Bronchial epithelial cell (primary cell): Measurements from ENCODE around the gene DNAH12. TPM values are rescaled to one million over a fixed set of nuclear protein-coding genes. Genes with fewer than 3 reads are reported as not detected.
A peak's percentile ranks its signal among the peaks of the same experiment; 100 is the strongest.
"Not testable (repeated sequence)": the region's sequence is repeated elsewhere in the genome, so short reads cannot be mapped to it uniquely, and the experiment has no call there.

Experiments used
- DNase-seq: peaks from one replicate; pipeline ENCODE4 v3.0.0-alpha.2; 2010; ENCODE audit warnings: low read depth
- FAIRE-seq: peaks from 2 replicates; lab custom pipeline; 2011; peaks lifted over from hg19 to GRCh38; lab: Jason Lieb, UNC
- H3K27me3 ChIP-seq: 2 replicates; pipeline ENCODE4 v1.5.1; 2011; ENCODE audit warnings: low read length; ENCODE audit not compliant: control insufficient read depth, insufficient read depth
- H3K36me3 ChIP-seq: 2 replicates; pipeline ENCODE4 v1.5.1; 2011; ENCODE audit warnings: low read length; ENCODE audit not compliant: control insufficient read depth, insufficient read depth
- H3K4me3 ChIP-seq: 2 replicates; pipeline ENCODE4 v1.5.1; 2011; ENCODE audit warnings: mild to moderate bottlenecking, low read depth, low read length, control low read depth
- total RNA-seq: library from RNA; depleted of rRNA; stranded (reverse); fragments of >200 nt; gene quantifications from 2 replicates; pipeline ENCODE4 v1.2.1, GENCODE V29; 2014
- TF ChIP-seq, protein P1 (sequence below): IDR thresholded peaks from 2 replicates; pipeline ENCODE4 v1.5.1; 2011; ENCODE audit warnings: mild to moderate bottlenecking, moderate library complexity, low read length, control low read depth, inconsistent platforms; ENCODE audit not compliant: insufficient read depth, severe bottlenecking

The DNAH12 gene
- total RNA-seq, 1 donor from 2014 or later = under 0.01 TPM

DNA sequence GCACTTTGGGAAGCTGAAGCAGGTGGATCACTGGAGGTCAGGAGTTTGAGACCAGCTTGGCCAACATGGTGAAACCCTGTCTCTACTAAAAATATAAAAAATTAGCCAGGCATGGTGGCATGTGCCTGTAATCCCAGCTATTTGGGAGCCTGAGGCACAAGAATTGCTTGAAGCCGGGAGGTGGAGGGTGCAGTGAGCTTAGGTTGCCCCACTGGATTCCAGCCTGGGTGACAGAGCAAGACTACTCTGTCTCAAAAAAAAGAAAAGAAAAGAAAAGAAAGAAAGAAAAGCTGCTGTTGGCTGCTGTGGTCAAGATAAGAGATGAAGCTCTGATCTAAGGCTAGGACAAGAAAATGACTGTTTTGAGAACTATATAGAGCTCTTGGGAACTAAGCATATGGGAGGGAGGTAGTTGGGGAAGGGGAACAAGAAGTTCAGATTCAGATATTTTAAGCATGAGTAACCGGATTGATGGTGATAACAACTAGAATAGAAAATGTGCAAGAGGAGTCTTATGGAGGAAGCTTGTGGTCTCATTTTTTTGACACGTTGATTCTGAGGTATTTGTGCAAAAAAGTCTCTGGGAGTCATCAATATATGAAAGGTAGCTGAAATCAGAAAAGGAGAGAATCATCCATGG, 25.7 kb downstream of the DNAH12 start:
- TF ChIP-seq, protein P1, sequence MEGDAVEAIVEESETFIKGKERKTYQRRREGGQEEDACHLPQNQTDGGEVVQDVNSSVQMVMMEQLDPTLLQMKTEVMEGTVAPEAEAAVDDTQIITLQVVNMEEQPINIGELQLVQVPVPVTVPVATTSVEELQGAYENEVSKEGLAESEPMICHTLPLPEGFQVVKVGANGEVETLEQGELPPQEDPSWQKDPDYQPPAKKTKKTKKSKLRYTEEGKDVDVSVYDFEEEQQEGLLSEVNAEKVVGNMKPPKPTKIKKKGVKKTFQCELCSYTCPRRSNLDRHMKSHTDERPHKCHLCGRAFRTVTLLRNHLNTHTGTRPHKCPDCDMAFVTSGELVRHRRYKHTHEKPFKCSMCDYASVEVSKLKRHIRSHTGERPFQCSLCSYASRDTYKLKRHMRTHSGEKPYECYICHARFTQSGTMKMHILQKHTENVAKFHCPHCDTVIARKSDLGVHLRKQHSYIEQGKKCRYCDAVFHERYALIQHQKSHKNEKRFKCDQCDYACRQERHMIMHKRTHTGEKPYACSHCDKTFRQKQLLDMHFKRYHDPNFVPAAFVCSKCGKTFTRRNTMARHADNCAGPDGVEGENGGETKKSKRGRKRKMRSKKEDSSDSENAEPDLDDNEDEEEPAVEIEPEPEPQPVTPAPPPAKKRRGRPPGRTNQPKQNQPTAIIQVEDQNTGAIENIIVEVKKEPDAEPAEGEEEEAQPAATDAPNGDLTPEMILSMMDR = no peak
- Histone ChIP-seq H3K4me3 (no peak overlapping the region), H3K27me3 (no peaks in the 10 kb centered on the region), H3K36me3 (no peaks in the 10 kb centered on the region)
- FAIRE-seq = no peak
- DNase-seq = peak; percentile 11

- TF ChIP-seq, protein P1 = no peak
- no peak overlapping the region for H3K4me3 ChIP-seq
- H3K36me3 ChIP-seq = no peaks in the 10 kb centered on the region
- no peaks in the 10 kb centered on the region for H3K27me3 ChIP-seq
- DNase-seq = no peak
- FAIRE-seq = no peak
Observed at GRCh38 chr3:57512166-57512565, 32.0 kb downstream of the DNAH12 start.

DNA sequence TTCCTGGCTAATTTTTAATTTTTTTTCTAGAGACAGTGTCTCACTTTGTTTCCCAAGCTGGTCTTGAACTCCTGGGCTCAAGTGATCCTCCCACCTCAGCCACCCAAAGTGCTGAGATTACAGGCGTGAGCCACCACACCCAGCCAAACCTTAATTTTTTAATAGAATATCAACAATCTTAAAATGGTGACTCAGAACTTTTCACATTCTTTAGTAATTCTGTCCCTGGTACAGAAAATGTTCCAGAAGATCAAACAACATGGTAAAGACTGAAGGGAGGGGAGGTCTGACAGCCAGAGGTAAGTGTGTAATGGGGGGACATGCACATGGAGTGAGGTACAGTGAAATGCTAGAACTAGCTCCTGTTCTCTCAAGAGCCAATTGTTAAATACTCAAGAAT, 38.2 kb downstream of the DNAH12 start:
- FAIRE-seq = no peak
- TF ChIP-seq, protein P1 = no peak
- no peak overlapping the region for H3K4me3 ChIP-seq

DNA sequence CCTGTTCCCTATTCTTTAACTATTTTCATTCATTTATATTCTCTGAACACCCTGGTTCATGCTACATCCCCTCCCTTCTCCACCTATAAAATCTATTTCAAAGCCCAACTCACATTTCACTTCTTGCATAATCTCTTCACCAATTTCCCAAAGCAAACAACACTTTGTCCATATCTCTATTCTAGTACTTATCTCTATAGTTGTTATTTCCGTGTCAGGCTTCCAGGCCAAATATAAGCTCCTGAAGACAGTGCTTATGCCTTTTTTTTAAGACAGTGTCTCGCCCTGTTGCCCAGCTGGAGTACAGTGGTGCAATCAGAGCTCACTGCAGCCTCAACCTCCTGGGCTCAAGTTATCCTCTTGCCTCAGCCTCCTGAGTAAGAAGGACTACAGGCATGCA, 43.6 kb downstream of the DNAH12 start:
- Histone ChIP-seq H3K27me3 (no peaks in the 10 kb centered on the region), H3K4me3 (no peak overlapping the region), H3K36me3 (no peaks in the 10 kb centered on the region)
- TF ChIP-seq, protein P1 = no peak
- DNase-seq (no peak), FAIRE-seq (no peak)

More for the DNA sequence above, 38.2 kb downstream of the DNAH12 start:
- Histone ChIP-seq H3K36me3 (no peaks in the 10 kb centered on the region), H3K27me3 (no peaks in the 10 kb centered on the region)
- DNase-seq = no peak

DNA sequence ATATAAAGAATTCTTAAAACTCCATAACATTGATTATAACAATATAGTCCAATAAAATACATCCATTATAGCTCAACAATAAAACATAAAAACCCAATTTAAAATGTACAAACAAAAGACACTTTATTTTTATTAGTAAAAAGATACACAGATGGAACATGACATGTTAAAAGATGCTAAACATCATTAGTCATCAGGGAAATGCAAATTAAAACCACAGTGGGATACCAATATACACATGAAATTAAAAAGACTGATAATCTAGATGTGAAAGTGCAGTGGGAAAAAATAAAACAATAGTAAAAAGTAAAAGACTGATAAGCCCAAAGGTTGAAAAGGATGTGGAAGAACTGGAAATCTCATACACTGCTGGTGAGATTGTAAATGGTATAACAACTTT, 46.2 kb downstream of the DNAH12 start:
- TF ChIP-seq, protein P1 = no peak
- FAIRE-seq (no peak), DNase-seq (no peak)
- Histone ChIP-seq H3K27me3 (no peaks in the 10 kb centered on the region), H3K4me3 (no peak overlapping the region), H3K36me3 (no peaks in the 10 kb centered on the region)

GRCh38 chr3:57484563-57484962, 59.6 kb downstream of the DNAH12 start:
- Histone ChIP-seq H3K4me3 (no peak overlapping the region), H3K36me3 (no peaks in the 10 kb centered on the region), H3K27me3 (no peaks in the 10 kb centered on the region)
- no peak for FAIRE-seq
- TF ChIP-seq, protein P1 = no peak
- no peak for DNase-seq

DNA sequence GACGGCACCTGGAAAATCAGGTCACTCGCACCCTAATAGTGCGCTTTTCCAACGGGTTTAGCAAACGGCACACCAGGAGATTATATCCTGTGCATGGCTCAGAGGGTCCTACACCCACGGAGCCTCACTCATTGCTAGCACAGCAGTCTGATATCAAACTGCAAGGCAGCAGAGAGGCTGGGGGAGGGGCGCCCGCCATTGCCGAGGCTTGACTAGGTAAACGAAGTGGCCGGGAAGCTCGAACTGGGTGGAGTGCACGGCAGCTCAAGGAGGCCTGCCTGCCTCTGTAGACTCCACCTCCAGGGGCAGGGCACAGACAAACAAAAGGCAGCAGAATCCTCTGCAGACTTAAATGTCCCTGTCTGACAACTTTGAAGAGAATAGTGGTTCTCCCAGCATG, 67.0 kb downstream of the DNAH12 start:
- not testable (repeated sequence) for H3K36me3 ChIP-seq, H3K27me3 ChIP-seq, FAIRE-seq, DNase-seq, H3K4me3 ChIP-seq
